Activated CD8-positive, alpha-beta memory T cell treated with anti-CD3 and anti-CD28 coated beads for 1 hour (primary cell): Measurements from ENCODE around the gene CGB5.
"Not testable (repeated sequence)": the region's sequence is repeated elsewhere in the genome, so short reads cannot be mapped to it uniquely, and the experiment has no call there.

ENCODE experiments used
- DNase-seq, 2 donors: peaks; one replicate each; pipeline ENCODE4 v3.0.0-alpha.2; 2020; ENCODE audit warnings: low read depth in 1 of 2; ENCODE audit errors: extremely low read depth in 1 of 2

The CGB5 gene

DNA sequence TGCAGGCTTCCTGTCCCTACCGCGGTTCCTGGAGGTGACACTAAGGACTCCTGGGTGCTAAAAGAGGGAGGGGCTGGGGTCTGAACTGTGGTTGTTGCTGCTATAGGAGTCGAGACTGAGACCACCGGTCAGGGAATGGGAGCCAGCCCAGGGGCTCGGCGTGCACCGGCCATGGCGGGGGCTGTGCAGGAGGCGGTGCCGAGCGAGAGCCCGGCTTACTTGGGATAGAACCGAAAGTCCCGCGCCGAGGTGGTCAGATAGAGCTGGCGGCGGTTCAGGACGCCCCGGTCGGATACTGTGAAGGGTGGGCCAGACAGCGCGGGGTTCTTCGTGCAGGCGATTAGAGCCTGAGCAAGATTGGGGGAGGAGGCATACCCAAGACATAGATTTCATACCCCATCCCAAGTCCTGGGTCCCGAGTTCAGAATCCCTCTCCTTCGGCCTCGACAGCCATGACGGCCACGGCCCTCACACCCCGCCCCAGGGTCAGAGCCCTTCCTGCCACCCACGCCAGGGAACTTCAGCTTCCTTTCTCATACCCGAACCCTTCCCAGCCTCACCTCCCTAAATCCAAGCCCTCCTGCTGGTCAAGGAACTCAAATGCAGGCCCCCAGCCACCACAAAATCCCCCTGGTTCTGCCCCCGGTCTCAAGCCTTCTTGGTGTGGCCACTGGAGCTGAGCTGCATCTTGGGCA lies 13.4 kb downstream of the CGB5 start:
- not testable (repeated sequence) for DNase-seq

GRCh38 chr19:49057636-49058234 lies 14.1 kb downstream of the CGB5 start, which contains the start of gene CGB7:
Gene CGB7, minus strand, starts transcription at chr19:49057749. Its CDS starts 2,374 bp downstream, at chr19:49055375.
- peak in 1 of 2 donors; percentile 18 for DNase-seq

DNA sequence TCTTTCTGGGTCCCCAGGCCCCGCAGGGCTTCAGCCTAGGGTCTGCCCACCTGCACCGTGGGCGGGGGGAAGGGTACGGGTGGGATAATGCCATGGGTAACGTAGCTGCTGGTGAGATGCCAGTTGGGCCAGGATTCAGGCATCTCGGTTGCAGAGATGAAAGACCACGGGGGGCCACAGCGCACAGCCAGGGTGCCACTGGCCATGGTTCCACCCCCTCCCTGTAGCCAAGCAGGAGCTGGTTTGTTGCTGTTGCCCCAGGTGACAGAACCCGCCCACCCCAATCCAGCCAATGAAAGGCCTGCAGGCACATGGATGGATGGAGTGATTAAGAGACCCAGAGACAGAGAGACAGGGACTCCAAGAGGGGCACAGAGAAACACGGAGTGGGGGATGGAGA lies 14.9 kb downstream of the CGB5 start:
- no peak for DNase-seq

- no peak for DNase-seq
These were observed 15.4 kb downstream of the CGB5 start for GRCh38 chr19:49059053-49059452.

DNA sequence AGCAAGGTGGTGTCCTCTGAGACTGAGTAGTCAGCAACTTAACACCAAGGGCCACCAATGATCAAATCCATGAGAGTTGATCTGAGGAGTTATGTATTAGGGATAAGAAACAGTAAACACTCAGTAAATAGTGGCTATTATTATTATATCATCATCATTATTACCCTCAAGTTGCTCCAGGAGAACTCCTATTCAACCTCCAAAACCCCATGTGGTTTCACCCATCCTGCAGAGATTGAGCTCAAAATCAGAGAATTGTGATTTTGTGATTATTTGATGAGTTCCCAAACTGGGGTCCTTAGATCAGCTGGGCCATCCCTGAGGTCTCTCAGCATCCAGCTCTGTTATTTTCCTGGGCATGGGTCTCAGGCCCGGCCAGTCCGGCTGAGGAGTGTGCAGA lies 17.4 kb downstream of the CGB5 start:
- no peak for DNase-seq

GRCh38 chr19:49061445-49061844 lies 17.8 kb downstream of the CGB5 start:
- DNase-seq: no peak

GRCh38 chr19:49064029-49064629 lies 20.5 kb downstream of the CGB5 start:
- no peak for DNase-seq

- DNase-seq: no peak
These were observed 21.3 kb downstream of the CGB5 start, which contains the start of gene NTF4 for GRCh38 chr19:49064768-49065611. Gene NTF4, minus strand, starts transcription at chr19:49064818. Its CDS starts 2,821 bp downstream, at chr19:49061997.

DNA sequence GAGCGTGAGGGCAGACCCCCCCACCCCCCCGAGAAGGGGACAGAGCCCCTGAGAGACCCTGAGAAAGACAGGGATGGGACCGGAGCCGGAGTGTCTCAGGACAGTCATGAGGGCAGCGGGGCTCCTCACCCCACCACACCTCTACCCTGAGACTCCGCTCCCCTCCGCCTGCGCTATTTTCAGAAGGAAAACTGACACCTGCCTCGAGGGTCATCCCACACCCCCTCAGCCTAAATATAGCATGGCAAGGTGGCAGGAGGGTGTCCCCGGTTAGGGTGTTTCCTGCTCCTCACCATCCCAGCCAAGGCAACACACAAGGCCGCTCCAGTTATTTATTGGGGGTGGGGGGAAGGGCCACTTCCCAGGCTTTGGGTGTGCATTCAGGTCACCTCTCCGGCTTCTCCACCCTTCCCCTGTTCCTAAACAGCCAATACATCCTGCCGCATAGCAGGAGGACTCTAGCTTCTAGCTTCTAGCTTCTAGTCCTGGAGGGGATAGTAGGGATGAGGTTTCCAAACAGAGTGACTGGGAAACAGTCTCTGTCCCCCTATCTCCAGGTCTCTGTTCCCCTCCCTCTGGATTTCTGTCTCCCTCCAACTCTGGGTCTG lies 22.4 kb downstream of the CGB5 start:
- no peak for DNase-seq

- DNase-seq: no peak
These were observed 23.9 kb downstream of the CGB5 start for GRCh38 chr19:49067554-49067953.

GRCh38 chr19:49069026-49069425 lies 25.4 kb downstream of the CGB5 start:
- no peak for DNase-seq

GRCh38 chr19:49070416-49070815 lies 26.8 kb downstream of the CGB5 start:
- DNase-seq: no peak

- DNase-seq: no peak
These were observed 28.4 kb downstream of the CGB5 start for GRCh38 chr19:49071860-49072547.

- DNase-seq: no peak
These were observed 30.1 kb downstream of the CGB5 start for GRCh38 chr19:49073514-49074378.

- not testable (repeated sequence) for DNase-seq
These were observed 31.2 kb downstream of the CGB5 start for GRCh38 chr19:49074869-49075268.

DNA sequence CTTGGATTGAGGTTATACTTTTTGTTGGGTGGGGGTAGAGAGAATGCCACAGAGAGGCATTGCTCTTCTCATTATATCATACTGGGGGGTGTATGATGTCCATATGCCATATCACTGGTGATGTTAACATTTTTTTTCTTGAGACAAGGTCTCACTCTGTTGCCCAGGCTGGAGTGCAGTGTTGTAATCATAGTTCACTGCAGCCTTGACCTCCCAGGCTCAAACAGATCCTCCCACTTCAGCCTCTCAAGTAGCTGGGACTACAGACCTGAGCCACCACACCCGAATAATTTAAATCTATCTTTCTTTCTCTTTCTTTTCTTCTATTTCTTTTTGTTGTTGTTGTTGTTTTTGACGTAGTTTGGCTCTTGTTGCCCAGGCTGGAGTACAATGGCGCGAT lies 36.7 kb downstream of the CGB5 start:
- no peak for DNase-seq

DNA sequence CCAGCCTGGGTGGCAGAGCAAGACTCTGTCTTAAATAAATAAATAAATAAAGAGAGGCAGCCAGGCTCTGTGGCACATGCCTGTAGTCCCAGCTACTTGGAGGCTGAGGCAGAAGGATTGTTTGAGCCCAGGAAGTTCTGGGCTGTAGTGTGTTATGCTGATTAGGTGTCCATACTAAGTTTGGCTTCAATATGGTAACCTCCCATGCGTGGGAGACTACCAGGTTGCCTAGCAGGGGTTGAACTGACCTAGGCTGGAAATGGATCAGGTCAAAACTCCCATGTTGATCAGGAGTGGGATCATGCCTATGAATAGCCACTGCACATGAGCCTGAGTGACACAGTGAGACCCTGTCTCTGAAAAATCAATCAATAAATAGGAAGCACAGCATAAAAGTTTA lies 37.6 kb downstream of the CGB5 start:
- no peak for DNase-seq

DNA sequence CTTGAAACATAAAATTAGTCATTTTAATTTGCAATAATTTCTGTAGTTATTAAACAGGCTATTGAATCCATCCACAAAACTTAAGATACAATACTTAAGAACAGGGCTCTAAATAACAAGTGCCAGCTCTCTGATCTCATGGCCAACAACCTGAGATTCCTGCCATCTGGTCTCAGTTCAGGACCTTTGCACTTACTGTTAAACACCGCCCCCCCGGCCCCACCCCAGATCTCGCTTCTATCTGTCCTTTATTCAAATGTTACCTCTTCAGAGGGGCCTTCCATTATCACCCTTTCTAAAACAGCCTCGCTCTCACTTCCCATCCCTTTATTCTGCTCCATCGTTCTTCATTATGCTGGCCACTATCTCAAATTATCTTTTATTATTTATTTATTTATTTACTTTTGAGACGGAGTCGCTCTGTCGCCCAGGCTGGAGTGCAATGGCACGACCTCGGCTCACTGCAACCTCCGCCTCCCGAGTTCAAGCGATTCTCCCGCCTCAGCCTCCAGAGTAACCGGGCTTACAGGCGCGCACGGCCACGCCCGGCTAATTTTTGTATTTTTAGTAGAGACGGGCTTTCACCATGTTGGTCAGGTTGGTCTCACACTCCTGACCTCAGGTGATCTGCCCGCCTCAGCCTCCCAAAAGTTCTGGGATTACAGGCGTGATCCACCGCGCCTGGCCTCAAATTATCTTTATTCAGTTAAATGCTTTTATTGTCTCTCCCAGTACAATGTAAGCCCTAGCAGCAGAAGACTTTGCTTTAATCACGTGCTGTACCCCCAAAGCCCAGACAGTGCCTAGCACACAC lies 40.8 kb downstream of the CGB5 start:
- no peak for DNase-seq
